Stimulated activated CD8-positive, alpha-beta memory T cell treated with anti-CD3 and anti-CD28 coated beads, Interleukin-15, amount 100 ng/mL, for 48 hours (primary cell): ENCODE measurements around the gene CDH20.

Experiments used
- DNase-seq, 2 donors: peaks; one replicate each; pipeline ENCODE4 v3.0.0-alpha.2; 2020; ENCODE audit warnings: low read depth in 2 of 2

CDH20 gene

GRCh38 chr18:61333271-61333745, at the start of gene CDH20:
CDH20 (plus strand) TSS chr18:61333430.
- DNase-seq = no peak

DNA sequence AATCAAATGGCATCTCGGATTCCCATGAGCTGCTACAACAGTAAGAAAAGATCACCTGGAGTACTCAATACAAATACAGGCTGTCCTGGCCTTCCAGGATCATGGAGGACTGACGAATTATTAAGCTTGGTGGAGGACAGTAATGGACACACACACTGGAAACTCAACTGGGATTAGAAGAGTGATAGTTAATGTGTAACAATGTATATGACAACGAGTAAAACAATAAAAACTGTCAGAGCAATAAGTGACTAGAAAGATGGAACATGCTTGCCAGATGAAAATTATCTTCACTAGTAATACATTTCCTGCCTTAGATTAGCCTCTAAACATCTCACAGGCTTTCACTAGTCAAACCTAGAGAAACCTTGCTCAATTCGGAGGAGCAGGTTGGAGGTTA, 49.2 kb upstream of the CDH20 start:
- DNase-seq = no peak

- no peak for DNase-seq
These were observed 47.5 kb upstream of the CDH20 start for GRCh38 chr18:61285777-61286176.

- DNase-seq = no peak
These were observed 46.4 kb upstream of the CDH20 start for GRCh38 chr18:61286867-61287266.

DNA sequence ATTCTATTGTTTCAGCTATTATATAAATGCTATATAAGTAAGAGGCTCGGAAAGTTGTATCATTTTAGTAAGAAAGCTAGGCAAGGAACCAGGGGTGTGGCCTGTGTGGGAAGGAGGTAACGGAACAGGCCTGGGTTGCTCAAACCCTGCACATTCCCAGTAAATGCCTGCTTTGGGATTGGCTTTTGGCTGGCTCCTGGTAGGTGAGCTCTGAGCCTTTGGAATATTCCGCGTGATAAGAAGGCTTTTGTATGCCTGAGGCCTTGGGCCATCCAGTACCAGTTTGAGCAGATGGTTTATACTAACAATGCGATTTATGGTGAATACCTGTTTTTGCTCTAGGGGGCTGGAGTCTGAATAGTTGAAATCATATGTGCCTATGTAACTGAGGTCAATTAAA, 42.6 kb upstream of the CDH20 start:
- DNase-seq = no peak

- DNase-seq = no peak
These were observed 40.8 kb upstream of the CDH20 start for GRCh38 chr18:61292280-61293035.

DNA sequence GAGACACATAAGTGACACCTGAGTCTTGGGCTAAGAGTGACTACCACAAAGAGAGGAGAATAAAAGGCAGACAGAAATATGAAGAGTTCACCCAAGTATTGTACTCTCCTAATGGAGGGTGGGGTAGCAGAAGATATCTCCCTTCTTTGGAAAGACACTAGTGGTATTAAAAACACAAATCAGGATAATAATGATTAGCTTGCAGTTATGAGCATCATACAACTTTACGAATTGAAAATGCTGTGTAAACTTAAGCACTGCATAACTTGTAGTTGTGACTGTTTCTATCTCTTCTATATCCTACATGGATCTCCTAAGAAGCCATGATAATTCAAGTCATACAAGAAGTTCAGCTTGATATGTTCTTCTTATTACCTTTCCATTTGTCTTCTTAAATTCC, 38.1 kb upstream of the CDH20 start:
- DNase-seq = no peak

- DNase-seq = no peak
These were observed 25.2 kb upstream of the CDH20 start for GRCh38 chr18:61308004-61308403.

- DNase-seq = no peak
These were observed 24.3 kb upstream of the CDH20 start for GRCh38 chr18:61308795-61309393.

- peak; percentile 3 to 18 for DNase-seq
These were observed 10.9 kb upstream of the CDH20 start for GRCh38 chr18:61322265-61322873.

DNA sequence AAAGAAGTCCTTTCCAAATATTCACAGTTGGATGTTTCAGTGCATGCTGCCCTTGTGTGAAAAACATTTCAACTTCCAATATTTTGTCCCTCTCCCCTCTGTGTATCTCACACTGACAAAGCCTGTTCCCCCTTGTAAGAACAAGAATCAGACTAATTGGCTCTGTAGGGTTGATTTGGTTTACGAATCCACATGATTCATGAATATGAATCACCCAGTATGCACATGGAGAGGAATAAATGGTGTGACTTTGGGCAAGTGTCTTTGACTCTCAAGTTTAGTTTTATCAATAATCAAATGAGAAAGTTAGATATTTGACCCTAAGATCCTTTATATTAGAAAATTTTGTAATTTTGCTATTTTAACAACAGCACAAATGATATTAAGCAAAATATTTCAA, 9.3 kb upstream of the CDH20 start:
- no peak for DNase-seq

- DNase-seq = no peak
These were observed 6.8 kb upstream of the CDH20 start for GRCh38 chr18:61326407-61326806.

GRCh38 chr18:61329398-61329797, 3.8 kb upstream of the CDH20 start:
- no peak for DNase-seq

DNA sequence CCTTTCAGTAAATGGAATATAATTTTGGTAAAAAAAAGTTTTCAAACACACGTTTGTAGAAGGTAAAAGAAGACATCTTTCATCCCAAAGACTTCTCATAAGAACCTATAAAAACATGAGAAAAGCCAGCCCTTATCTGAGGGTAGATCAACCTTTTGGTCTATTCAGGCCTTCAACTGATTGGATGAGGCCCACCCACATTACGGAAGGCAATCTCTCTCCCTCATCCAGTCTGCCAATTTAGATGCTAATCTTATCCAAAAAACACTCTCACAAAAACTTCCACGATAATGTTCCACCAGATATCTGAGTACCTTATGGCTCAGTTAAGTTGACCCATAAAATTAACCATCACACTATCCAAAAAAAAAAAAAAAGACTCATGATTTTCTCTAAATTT, 2.2 kb upstream of the CDH20 start:
- DNase-seq = no peak

DNA sequence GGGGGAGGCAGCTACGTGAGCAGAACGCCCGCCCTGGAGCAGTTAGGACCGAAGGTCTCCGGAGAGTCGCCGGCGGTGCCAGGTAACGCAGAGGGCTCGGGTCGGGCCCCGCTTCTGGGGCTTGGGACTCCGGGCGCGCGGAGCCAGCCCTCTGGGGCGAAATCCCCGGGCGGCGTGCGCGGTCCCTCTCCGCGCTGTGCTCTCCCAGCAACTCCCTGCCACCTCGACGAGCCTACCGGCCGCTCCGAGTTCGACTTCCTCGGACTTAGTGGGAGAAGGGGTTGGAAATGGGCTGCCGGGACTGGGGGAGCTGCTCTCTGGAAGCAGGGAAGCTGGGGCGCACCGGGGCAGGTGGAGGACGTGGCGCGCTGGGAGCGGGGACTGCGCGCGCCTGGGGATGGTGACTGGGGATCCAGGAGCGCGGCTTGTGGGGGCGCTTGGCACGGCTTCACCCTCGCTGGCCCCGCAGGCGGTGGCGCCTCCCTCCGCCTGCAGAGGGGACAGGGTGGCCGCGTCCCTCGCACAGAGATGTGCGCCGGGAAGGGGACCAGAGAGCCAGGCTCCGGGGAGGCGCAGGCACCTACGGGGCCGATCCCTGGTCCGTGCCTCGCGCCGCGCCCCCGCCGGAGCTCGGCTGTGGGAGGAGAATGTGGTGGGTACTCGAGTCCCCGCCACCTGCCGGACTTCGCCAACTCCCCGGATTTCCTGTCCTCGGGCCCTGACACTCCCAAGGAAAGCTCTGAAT, 688 bp downstream of the CDH20 start:
- no peak for DNase-seq

GRCh38 chr18:61334491-61334850, 1.2 kb downstream of the CDH20 start:
- no peak for DNase-seq

DNA sequence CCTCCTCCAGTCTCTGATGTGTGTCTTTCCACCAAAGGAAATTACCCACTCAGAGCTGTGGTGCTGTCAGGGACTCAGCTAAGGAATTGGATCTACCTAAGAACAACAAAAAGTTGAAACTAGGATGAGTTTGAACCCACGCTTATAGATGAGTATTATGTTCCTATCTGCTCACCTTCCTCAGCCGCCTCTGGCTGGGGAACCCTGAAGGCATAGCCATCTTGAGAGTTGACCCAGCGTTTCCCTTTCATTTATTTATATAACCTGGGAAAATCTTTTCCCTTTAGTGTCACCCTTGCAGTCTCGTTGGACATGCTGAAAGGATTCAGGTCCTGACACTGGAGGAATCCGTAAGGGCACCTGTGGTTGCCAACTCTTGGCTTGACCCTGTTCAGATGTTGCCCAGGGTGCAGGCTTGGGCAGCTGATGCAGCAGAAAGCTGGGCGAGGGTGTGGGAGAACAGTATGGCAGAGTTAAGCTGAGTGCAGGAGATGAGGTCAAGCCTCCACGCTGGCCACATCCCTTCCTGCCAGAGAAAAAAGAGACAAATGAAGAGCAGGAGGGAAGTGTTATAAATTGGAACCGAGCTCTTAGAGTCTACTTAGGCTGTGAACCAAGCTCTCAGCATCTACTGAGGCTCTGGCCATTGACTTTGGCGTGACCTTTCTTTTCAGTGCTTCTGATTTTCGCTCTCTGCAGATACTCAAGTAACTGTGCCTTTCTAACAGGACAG, 1.9 kb downstream of the CDH20 start:
- no peak for DNase-seq

DNA sequence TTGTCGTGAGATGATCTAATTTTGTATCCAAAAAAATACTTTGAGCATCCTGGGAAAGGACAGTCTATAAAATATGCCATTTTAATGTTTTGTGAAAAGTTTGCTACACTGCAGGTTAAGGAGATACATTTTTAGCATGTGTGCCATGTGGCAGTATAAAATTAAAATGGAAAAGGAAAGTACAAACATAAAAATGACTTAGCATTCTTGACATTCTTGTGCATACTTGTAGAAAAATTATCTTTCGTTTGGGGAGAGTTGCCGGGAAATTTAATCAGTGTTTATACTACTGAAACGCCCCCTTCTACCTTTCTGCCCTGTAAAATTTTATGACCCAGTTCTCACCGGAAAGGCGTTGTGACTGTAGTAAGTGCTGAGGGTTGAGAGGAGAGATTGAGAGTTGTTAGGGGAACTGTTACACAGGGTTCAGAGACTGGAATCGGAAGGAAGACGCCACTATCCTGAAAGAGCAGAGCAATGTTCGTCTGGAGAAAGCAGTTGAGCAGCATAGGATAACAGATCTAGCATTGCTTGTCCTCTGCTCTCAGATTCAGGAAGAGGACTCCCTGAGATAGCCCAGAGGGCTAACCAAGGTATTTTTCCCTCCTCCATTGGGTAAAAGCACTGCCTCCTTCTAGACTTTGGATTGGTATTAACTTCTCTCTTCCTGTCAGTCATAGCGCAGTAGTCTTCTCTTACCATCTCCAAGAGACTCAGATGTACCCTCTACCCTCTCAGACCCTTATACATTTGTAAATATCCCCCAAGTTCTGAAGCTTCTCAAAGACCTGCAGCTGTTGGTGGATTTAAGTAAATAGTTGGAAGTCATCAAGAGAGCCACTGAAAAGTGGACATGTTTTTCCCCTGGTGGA, 2.7 kb downstream of the CDH20 start:
- DNase-seq = no peak

- DNase-seq = no peak
These were observed 3.5 kb downstream of the CDH20 start for GRCh38 chr18:61336766-61337165.

DNA sequence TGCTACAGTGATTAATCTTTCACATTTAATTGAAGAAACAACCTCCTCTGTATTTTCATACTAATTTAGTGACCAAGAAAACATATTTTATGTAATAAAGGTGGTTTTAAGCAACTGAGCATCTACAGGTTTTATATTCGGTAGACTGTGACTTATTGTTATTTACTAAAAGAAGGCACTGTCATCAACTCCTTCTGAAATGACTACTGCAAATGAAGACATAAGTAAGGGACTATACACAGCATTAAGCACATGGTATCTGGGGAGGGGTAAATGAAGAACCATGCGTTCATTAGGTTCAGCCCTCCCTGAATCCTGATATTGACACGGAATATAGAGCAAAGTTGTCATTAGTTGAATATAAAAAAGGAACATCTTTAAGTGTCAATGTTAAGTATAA, 4.3 kb downstream of the CDH20 start:
- DNase-seq = no peak

DNA sequence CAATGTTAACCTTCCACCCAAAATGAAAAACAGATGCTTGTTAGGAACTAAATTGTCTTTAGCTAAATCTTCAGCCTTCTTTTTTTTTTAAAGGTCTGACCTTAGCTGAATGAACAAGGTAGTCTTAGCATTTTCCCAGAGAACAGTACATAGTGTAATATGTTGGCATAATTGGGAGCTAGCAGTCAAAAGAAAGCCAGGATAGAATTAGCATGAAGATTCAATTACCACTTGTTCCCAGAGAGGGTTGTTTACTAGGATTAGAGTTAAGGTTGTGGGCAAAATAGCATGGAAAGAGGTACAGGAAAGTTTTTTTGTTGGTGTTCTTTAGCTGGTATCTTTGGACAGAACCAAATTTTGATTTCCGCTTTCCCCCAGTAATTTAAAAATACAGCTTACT, 6.9 kb downstream of the CDH20 start:
- DNase-seq = no peak
